Suprapubic skin (tissue), 3 donors: ENCODE data around the gene SMARCD3.

ENCODE experiments used
- CTCF ChIP-seq, 2 donors: fragments of 200-600 bp in 1 of 2; fragments of 450-650 bp in 1 of 2; sonication (generic) in 1 of 2; IDR thresholded peaks; one replicate each; pipeline ENCODE4 v1.5.1; 2016 to 2019; ENCODE audit warnings: antibody characterized with exemption in 2 of 2, mild to moderate bottlenecking in 1 of 2, moderate library complexity in 1 of 2
- EP300 ChIP-seq: sonication (generic); formaldehyde crosslinking; IDR thresholded peaks from one replicate; pipeline ENCODE4 v1.6.1; 2017; ENCODE audit warnings: antibody characterized with exemption
- POLR2A ChIP-seq, 2 donors: fragments of 450-650 bp; IDR thresholded peaks; one replicate each; pipeline ENCODE4 v1.6.1; 2017; ENCODE audit warnings: antibody characterized with exemption in 2 of 2, mild to moderate bottlenecking in 2 of 2, moderate library complexity in 2 of 2

DNA sequence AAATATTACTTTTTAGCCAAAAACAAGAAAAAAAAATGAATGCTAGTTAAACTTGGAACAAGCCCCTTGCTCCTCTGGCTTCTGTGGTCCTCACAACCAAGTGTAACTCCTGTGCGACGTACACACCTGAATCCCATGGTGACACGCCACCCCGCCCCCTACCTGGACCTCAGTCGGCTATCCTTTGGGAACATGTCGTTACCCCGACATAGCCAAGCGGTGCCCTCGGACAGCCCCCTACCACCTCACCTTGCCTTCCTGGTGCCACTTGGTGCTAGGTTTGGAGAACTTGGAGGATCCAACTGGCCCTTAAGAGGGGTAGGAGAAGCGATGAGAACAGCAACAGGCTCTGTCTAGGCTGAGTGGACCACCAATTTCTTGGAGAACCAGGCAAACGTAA, 12.0 kb upstream of the SMARCD3 start:
- TF ChIP-seq CTCF (IDR thresholded peaks at IDR 0.05) (no peak), POLR2A (IDR thresholded peaks at IDR 0.05) (no peak), EP300 (no peak)
